Thymus (tissue), 11 donors: ENCODE results near the gene LRCH1. TPM values are rescaled to one million over a fixed set of nuclear protein-coding genes. Genes with fewer than 3 reads are reported as not detected.

Source experiments
- DNase-seq, 9 donors: peaks; one replicate each; pipeline ENCODE4 v3.0.0-alpha.2; 2013; ENCODE audit warnings: low spot score in 9 of 9, low read depth in 6 of 9, missing footprints in 1 of 9
- H3K27ac ChIP-seq, 2 donors: one replicate each; pipeline ENCODE4 v1.5.1; 2013; ENCODE audit warnings: control low read depth in 1 of 2, low read depth in 1 of 2, low read length in 1 of 2, mild to moderate bottlenecking in 1 of 2, moderate library complexity in 1 of 2
- H3K27me3 ChIP-seq, 2 donors: one replicate each; pipeline ENCODE4 v1.5.1; 2013; ENCODE audit warnings: low read length in 1 of 2; ENCODE audit not compliant: control insufficient read depth in 2 of 2, insufficient read depth in 1 of 2
- H3K36me3 ChIP-seq, 2 donors: one replicate each; pipeline ENCODE4 v1.5.1; 2013; ENCODE audit warnings: low read length in 1 of 2, mild to moderate bottlenecking in 1 of 2, moderate library complexity in 1 of 2; ENCODE audit not compliant: control insufficient read depth in 2 of 2, insufficient read depth in 2 of 2
- H3K4me1 ChIP-seq, 2 donors: one replicate each; pipeline ENCODE4 v1.5.1; 2013; ENCODE audit warnings: low read length in 2 of 2; ENCODE audit not compliant: control insufficient read depth in 2 of 2, insufficient read depth in 2 of 2
- H3K4me3 ChIP-seq, 2 donors: one replicate each; pipeline ENCODE4 v1.5.1; 2013; ENCODE audit warnings: low read length in 2 of 2, control low read depth in 1 of 2, mild to moderate bottlenecking in 1 of 2
- H3K9me3 ChIP-seq, 2 donors: one replicate each; pipeline ENCODE4 v1.5.1; 2013; ENCODE audit warnings: low read length in 1 of 2, mild to moderate bottlenecking in 1 of 2; ENCODE audit not compliant: control insufficient read depth in 2 of 2, insufficient read depth in 1 of 2
- WGBS: extraction: QIAGEN DNeasy Blood & Tissue Kit; methylation state at CpG from one replicate; pipeline ENCODE4 v1.1.7; 2013; 5-methylcytosine and 5-hydroxymethylcytosine counted together
- polyA plus RNA-seq: library from polyadenylated mRNA; stranded (reverse); fragments of 200-250 nt; gene quantifications from one replicate; pipeline ENCODE4 v1.2.3, GENCODE V29; 2013
- total RNA-seq: library from RNA; stranded (reverse); fragments of 120-200 nt; gene quantifications from one replicate; pipeline ENCODE4 v1.2.4, GENCODE V29; 2013
- donor health status: healthy.

Gene LRCH1
- total and polyA plus RNA-seq, 2 donors = 9.1 to 13.7 TPM

GRCh38 chr13:46587807-46588418 lies 34.9 kb downstream of the LRCH1 start:
- WGBS = 89% methylated on average over 4 of the region's 4 CpGs
- no peak for DNase-seq
- Histone ChIP-seq H3K4me1 (peaks cover 4 to 27% of the 10 kb centered on the region in 2 donors), H3K9me3 (no peaks in the 10 kb centered on the region), H3K36me3 (no peaks in the 10 kb centered on the region), H3K4me3 (no peak overlapping the region), H3K27ac (no peak overlapping the region), H3K27me3 (no peaks in the 10 kb centered on the region)

GRCh38 chr13:46592385-46592784 lies 39.4 kb downstream of the LRCH1 start:
- Histone ChIP-seq H3K27ac (no peak overlapping the region), H3K36me3 (no peaks in the 10 kb centered on the region), H3K9me3 (no peaks in the 10 kb centered on the region), H3K4me3 (no peak overlapping the region), H3K4me1 (peaks cover 25 to 40% of the 10 kb centered on the region in 2 donors), H3K27me3 (no peaks in the 10 kb centered on the region)
- DNase-seq = no peak

GRCh38 chr13:46593398-46593797 lies 40.4 kb downstream of the LRCH1 start:
- H3K27me3 ChIP-seq = no peaks in the 10 kb centered on the region
- no peak overlapping the region for H3K4me3 ChIP-seq
- peaks cover 28 to 46% of the 10 kb centered on the region in 2 donors for H3K4me1 ChIP-seq
- peak in 4 of 9 donors; percentile 42 to 79 (median 56) for DNase-seq
- H3K36me3 ChIP-seq = no peaks in the 10 kb centered on the region
- WGBS = 49% methylated on average over 11 of the region's 11 CpGs
- peak overlapping the region in 1 of 2 donors; percentile 18 for H3K27ac ChIP-seq
- H3K9me3 ChIP-seq = no peaks in the 10 kb centered on the region

- no peak for DNase-seq
- H3K36me3 ChIP-seq = no peaks in the 10 kb centered on the region
- peak overlapping the region in 1 of 2 donors; percentile 32 for H3K27ac ChIP-seq
- H3K9me3 ChIP-seq = no peaks in the 10 kb centered on the region
- WGBS = 97% methylated on average over 5 of the region's 5 CpGs
- no peaks in the 10 kb centered on the region for H3K27me3 ChIP-seq
- no peak overlapping the region for H3K4me3 ChIP-seq
- H3K4me1 ChIP-seq = peaks cover 30 to 46% of the 10 kb centered on the region in 2 donors
Observed at GRCh38 chr13:46594374-46595078, 41.6 kb downstream of the LRCH1 start.

- peak overlapping the region; percentile 32 to 74 for H3K27ac ChIP-seq
- no peaks in the 10 kb centered on the region for H3K36me3 ChIP-seq
- peaks cover 37 to 53% of the 10 kb centered on the region in 2 donors for H3K4me1 ChIP-seq
- no peaks in the 10 kb centered on the region for H3K9me3 ChIP-seq
- WGBS = 13% methylated on average over 6 of the region's 6 CpGs
- H3K27me3 ChIP-seq = no peaks in the 10 kb centered on the region
- H3K4me3 ChIP-seq = no peak overlapping the region
- DNase-seq = peak in 2 of 9 donors; percentile 22 to 32
Observed at GRCh38 chr13:46595136-46595884, 42.3 kb downstream of the LRCH1 start.

GRCh38 chr13:46595885-46596275 lies 42.9 kb downstream of the LRCH1 start:
- WGBS = 9% methylated on average over 1 of the region's 1 CpG
- peak overlapping the region in 1 of 2 donors; percentile 1 for H3K27ac ChIP-seq
- H3K27me3 ChIP-seq = no peaks in the 10 kb centered on the region
- no peak for DNase-seq
- H3K9me3 ChIP-seq = no peaks in the 10 kb centered on the region
- H3K4me3 ChIP-seq = no peak overlapping the region
- H3K4me1 ChIP-seq = peaks cover 43 to 59% of the 10 kb centered on the region in 2 donors
- no peaks in the 10 kb centered on the region for H3K36me3 ChIP-seq

GRCh38 chr13:46596466-46596865 lies 43.5 kb downstream of the LRCH1 start:
- WGBS = 92% methylated on average over 6 of the region's 6 CpGs
- Histone ChIP-seq H3K4me3 (no peak overlapping the region), H3K36me3 (no peaks in the 10 kb centered on the region), H3K9me3 (no peaks in the 10 kb centered on the region), H3K4me1 (peaks cover 46 to 62% of the 10 kb centered on the region in 2 donors), H3K27ac (peak overlapping the region in 1 of 2 donors; percentile 1), H3K27me3 (no peaks in the 10 kb centered on the region)
- no peak for DNase-seq

GRCh38 chr13:46598140-46598819 lies 45.3 kb downstream of the LRCH1 start:
- WGBS = 77% methylated on average over 7 of the region's 7 CpGs
- Histone ChIP-seq H3K4me1 (peaks cover 44 to 51% of the 10 kb centered on the region in 2 donors), H3K36me3 (no peaks in the 10 kb centered on the region), H3K4me3 (no peak overlapping the region), H3K27me3 (no peaks in the 10 kb centered on the region), H3K9me3 (no peaks in the 10 kb centered on the region), H3K27ac (peak overlapping the region; percentile 10 to 41)
- no peak for DNase-seq
